ENCODE measurements around the gene MED25. TPM values are rescaled to one million over a fixed set of nuclear protein-coding genes. Genes with fewer than 3 reads are reported as not detected.
A peak's percentile ranks its signal among the peaks of the same experiment; 100 is the strongest.
"Not testable (repeated sequence)": the region's sequence is repeated elsewhere in the genome, so short reads cannot be mapped to it uniquely, and the experiment has no call there.

MED25 gene
- polyA plus RNA-seq, 3 donors: 55.8 to 65.6 (median 56.0) TPM

- DNase-seq (ENCODE audit: low read depth in 3 of 3, low spot score in 2 of 3): peak; percentile 96 to 97 (median 97)
Observed at GRCh38 chr19:49812997-49813861, 4.9 kb upstream of the MED25 start, which contains the start of gene FUZ. Gene FUZ (minus strand): TSS chr19:49813292. CDS start chr19:49813106, 186 bp downstream.

- no peak for DNase-seq (ENCODE audit: low read depth in 3 of 3, low spot score in 2 of 3)
Observed at GRCh38 chr19:49814010-49814409, 4.1 kb upstream of the MED25 start.

GRCh38 chr19:49816590-49816989 is 1.5 kb upstream of the MED25 start:
- DNase-seq (ENCODE audit: low read depth in 3 of 3, low spot score in 2 of 3): no peak

GRCh38 chr19:49818649-49819370 is 721 bp downstream of the MED25 start:
- no peak for DNase-seq (ENCODE audit: low read depth in 3 of 3, low spot score in 2 of 3)

- not testable (repeated sequence) for DNase-seq (ENCODE audit: low read depth in 3 of 3, low spot score in 2 of 3)
Observed at GRCh38 chr19:49819452-49820115, 1.5 kb downstream of the MED25 start.

- DNase-seq (ENCODE audit: low read depth in 3 of 3, low spot score in 2 of 3): no peak
Observed at GRCh38 chr19:49820125-49820524, 2.0 kb downstream of the MED25 start.

- DNase-seq (ENCODE audit: low read depth in 3 of 3, low spot score in 2 of 3): no peak
Observed at GRCh38 chr19:49823472-49823871, 5.4 kb downstream of the MED25 start.

- DNase-seq (ENCODE audit: low read depth in 3 of 3, low spot score in 2 of 3): no peak
Observed at GRCh38 chr19:49824662-49825061, 6.6 kb downstream of the MED25 start.

- no peak for DNase-seq (ENCODE audit: low read depth in 3 of 3, low spot score in 2 of 3)
Observed at GRCh38 chr19:49827034-49827433, 8.9 kb downstream of the MED25 start.

- no peak for DNase-seq (ENCODE audit: low read depth in 3 of 3, low spot score in 2 of 3)
Observed at GRCh38 chr19:49829200-49829599, 11.1 kb downstream of the MED25 start.

- no peak for DNase-seq (ENCODE audit: low read depth in 3 of 3, low spot score in 2 of 3)
Observed at GRCh38 chr19:49829721-49830120, 11.6 kb downstream of the MED25 start.

- no peak for DNase-seq (ENCODE audit: low read depth in 3 of 3, low spot score in 2 of 3)
Observed at GRCh38 chr19:49830766-49831165, 12.7 kb downstream of the MED25 start.

- DNase-seq (ENCODE audit: low read depth in 3 of 3, low spot score in 2 of 3): no peak
Observed at GRCh38 chr19:49831592-49831991, 13.5 kb downstream of the MED25 start.

- DNase-seq (ENCODE audit: low read depth in 3 of 3, low spot score in 2 of 3): no peak
Observed at GRCh38 chr19:49832556-49832955, 14.5 kb downstream of the MED25 start.

GRCh38 chr19:49833599-49833998 is 15.5 kb downstream of the MED25 start:
- DNase-seq (ENCODE audit: low read depth in 3 of 3, low spot score in 2 of 3): no peak

GRCh38 chr19:49835562-49835961 is 17.5 kb downstream of the MED25 start:
- no peak for DNase-seq (ENCODE audit: low read depth in 3 of 3, low spot score in 2 of 3)

GRCh38 chr19:49836176-49837008 is 18.3 kb downstream of the MED25 start:
- no peak for DNase-seq (ENCODE audit: low read depth in 3 of 3, low spot score in 2 of 3)

GRCh38 chr19:49837009-49837310 is 18.9 kb downstream of the MED25 start:
- DNase-seq (ENCODE audit: low read depth in 3 of 3, low spot score in 2 of 3): no peak

- DNase-seq (ENCODE audit: low read depth in 3 of 3, low spot score in 2 of 3): no peak
Observed at GRCh38 chr19:49837425-49837824, 19.3 kb downstream of the MED25 start.

- no peak for DNase-seq (ENCODE audit: low read depth in 3 of 3, low spot score in 2 of 3)
Observed at GRCh38 chr19:49838885-49839588, 20.9 kb downstream of the MED25 start.
